Right cardiac atrium (tissue), 5 donors: ENCODE data around the gene BPTF. TPM values are rescaled to one million over a fixed set of nuclear protein-coding genes. Genes with fewer than 3 reads are reported as not detected.
"Not testable (repeated sequence)": the region's sequence is repeated elsewhere in the genome, so short reads cannot be mapped to it uniquely, and the experiment has no call there.

Experiments
- ATAC-seq, 2 donors: fragments of 200-7000 bp; cut with Tn5 transposase; one replicate each; pipeline versions ENCODE4 v1.8.0 to v1.9.1; 2020; ENCODE audit warnings: moderate library complexity in 2 of 2, mild to moderate bottlenecking in 1 of 2
- DNase-seq, 3 donors: peaks; one replicate each; pipeline ENCODE4 v3.0.0-alpha.2; 2020
- H3K27ac ChIP-seq: one replicate; pipeline ENCODE4 v1.5.1; 2013; ENCODE audit warnings: mild to moderate bottlenecking, low read length, control low read depth, moderate library complexity
- H3K27me3 ChIP-seq: one replicate; pipeline ENCODE4 v1.6.1; 2013; ENCODE audit not compliant: control insufficient read depth, insufficient read depth
- H3K4me1 ChIP-seq: one replicate; pipeline ENCODE4 v1.6.1; 2013; ENCODE audit warnings: low read length; ENCODE audit not compliant: control insufficient read depth, insufficient read depth
- H3K4me3 ChIP-seq: one replicate; pipeline ENCODE4 v1.5.1; 2013; ENCODE audit warnings: low read length, control low read depth
- H3K9me3 ChIP-seq: one replicate; pipeline ENCODE4 v1.6.1; 2013; ENCODE audit warnings: low read length; ENCODE audit not compliant: control insufficient read depth
- WGBS: extraction: QIAGEN DNeasy Blood & Tissue Kit; methylation state at CpG from one replicate; pipeline ENCODE4 v1.1.7; 2013; 5-methylcytosine and 5-hydroxymethylcytosine counted together
- intact Hi-C, 4 donors: fragments of 100-400 bp; cut with DNase I; formaldehyde crosslinking; loops; one replicate each; pipeline versions ENCODE4 v1.11.0 to v1.14.0; 2022 to 2023
- polyA plus RNA-seq: library from polyadenylated mRNA; stranded (reverse); fragments of 200-250 nt; gene quantifications from one replicate; pipeline ENCODE4 v1.2.3, GENCODE V29; 2013
- total RNA-seq, 4 donors: library from RNA; stranded (reverse); fragmentation: NEBNext Ultra II Directional; extraction: Animal tissue kit (Norgen Biotek cat#: 25700); gene quantifications; one replicate each; pipeline ENCODE4 v1.2.1, GENCODE V29; 2021
- donor health status: healthy with polysubstance abuse.
- donor health status: DM: no; HTN: yes; CAD: no.
- donor health status: DM: no; HTN: no; CAD: no.
- donor health status: DM: no; HTN: yes; CAD: no; lungs with severe emphysema.
- donor health status: DM: yes; HTN: yes; CAD: no.

BPTF gene
- total and polyA plus RNA-seq, 5 donors = 19.5 to 106 (median 94.7) TPM

DNA sequence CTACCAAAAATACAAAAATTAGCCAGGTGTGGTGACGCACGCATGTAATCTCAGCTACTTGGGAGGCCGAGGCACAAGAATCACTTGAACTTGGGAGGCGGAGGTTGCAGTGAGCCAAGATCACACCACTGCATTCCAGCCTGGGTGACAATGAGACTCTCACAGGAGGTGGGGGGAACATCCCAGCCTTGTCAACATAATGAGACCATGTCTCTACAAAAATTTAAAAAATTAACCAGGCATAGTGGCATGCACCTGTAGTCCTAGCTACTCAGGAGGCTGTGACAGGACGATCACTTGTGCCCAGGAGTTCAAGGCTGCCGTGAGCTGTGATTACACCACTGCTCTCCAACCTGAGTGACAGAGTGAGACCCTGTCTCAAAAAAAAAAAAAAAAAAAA is 151.0 kb downstream of the BPTF start:
- ATAC-seq, H3K27me3 ChIP-seq, intact Hi-C loops, DNase-seq, H3K4me3 ChIP-seq, H3K27ac ChIP-seq, H3K4me1 ChIP-seq, H3K9me3 ChIP-seq: not testable (repeated sequence)
- WGBS = 97% methylated on average over 6 of the region's 6 CpGs

DNA sequence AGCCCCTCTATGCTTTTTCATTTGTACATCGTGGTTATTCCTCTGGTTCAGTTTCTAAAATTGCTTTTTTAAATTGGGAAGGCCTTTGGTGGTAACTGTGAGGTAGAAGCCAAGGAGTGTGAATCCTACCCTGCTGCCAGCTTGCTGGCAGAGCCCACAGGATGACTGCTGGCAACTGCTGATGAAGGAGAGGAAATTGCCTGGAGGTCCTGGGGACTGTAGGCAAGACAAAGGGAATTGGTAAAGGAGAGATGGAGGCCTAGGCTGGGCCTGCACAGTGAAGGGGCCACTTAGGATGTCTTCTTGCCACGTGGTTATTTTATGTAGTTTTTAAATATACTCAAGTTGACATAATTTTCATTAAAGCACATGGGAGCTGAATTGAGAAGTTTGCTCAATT is 155.2 kb downstream of the BPTF start:
- intact Hi-C loops = no loop called here
- WGBS = 93% methylated on average over 2 of the region's 2 CpGs
- Histone ChIP-seq H3K27ac (no peak overlapping the region), H3K4me3 (no peak overlapping the region), H3K27me3 (no peaks in the 10 kb centered on the region), H3K9me3 (no peaks in the 10 kb centered on the region), H3K4me1 (no peaks in the 10 kb centered on the region)
- no peak for ATAC-seq
- DNase-seq = no peak

DNA sequence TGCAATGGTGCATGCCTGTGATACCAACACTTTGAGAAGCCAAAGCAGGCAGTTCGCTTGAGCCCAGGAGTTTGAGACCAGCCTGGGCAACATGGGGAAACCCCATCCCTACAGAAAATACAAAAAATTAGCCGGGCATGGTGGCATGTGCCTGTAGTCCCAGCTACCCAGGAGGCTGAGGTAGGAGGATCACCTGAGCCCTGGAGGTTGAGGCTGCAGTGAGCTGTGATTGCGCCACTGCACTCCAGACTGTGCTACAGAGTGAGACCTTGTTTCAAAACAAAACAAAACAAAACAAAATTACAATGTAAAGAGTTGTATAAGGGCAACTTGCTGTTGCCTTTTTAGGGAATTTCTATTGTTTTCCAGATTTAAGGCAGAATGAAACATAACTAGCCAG is 155.6 kb downstream of the BPTF start:
- DNase-seq, H3K27ac ChIP-seq, ATAC-seq, H3K4me3 ChIP-seq, H3K27me3 ChIP-seq, intact Hi-C loops, H3K4me1 ChIP-seq, H3K9me3 ChIP-seq: not testable (repeated sequence)
- 64% methylated on average over 3 of the region's 3 CpGs for WGBS

DNA sequence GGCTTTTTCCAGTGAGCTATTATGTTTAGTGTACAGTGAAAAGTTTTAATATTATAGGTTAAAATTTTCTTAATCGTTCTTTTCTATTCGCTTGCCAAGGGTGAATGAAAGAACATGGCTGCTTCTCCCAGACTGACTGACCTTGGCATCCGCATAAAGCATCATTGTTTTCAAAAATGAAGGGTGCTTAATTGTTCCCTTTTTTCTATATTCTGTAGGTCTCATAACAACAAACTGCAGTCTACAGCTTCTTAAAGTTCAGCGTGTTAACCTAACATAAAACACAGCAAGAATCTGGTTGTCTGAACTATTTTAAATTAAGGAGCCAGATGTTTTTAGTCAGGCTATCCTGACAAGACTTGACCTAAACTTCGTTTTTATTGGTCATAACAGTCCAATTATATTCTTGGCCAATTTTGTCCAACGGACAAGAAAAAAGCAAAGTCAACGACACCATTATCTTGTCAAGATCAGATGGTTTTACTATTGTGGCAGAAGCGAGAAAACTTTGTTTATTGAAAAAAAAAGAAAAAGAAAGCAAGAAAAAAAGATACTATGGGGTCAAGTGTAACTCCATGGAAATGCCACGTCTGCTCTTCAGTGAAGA is 156.8 kb downstream of the BPTF start:
- WGBS = 63% methylated on average over 9 of the region's 9 CpGs
- Histone ChIP-seq H3K9me3 (no peaks in the 10 kb centered on the region), H3K4me1 (no peaks in the 10 kb centered on the region), H3K4me3 (no peak overlapping the region), H3K27me3 (no peaks in the 10 kb centered on the region), H3K27ac (no peak overlapping the region)
- DNase-seq = no peak
- no peak for ATAC-seq
- intact Hi-C loops = no loop called here

DNA sequence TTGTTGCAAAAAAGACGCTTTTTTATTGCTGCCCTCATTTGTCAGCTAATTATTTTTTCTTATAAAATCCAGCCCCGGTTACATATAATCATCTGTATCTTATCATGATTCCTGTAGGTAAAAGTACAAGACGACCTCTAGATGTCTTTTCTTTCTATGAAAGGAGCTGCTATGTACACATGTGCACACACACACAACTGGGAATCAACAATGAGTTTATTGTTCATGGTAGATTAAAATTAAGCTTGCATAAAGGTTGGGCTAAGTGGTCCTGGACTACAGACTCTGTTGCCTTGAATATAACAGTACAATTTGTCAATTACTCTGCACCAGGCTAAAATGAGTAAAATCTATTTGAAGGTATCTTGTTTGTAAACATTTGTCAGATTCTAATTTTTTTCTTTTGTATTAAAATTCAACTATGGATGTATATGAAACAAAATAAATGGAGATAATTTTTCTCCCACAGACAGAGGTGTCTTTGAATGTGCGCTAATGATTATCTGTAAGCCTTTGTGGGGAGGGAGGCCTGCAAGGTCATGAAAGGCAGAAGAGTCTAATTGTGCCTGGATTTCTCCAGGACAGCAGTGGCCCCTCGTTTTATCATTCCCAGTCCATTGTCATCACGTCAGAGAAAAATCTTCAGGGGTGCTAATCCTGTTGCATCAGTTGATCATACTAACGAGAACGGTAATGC is 157.5 kb downstream of the BPTF start:
- Histone ChIP-seq H3K4me1 (no peaks in the 10 kb centered on the region), H3K9me3 (no peaks in the 10 kb centered on the region), H3K27me3 (no peaks in the 10 kb centered on the region), H3K4me3 (no peak overlapping the region), H3K27ac (no peak overlapping the region)
- no peak for ATAC-seq
- no peak for DNase-seq
- intact Hi-C loops = no loop called here
- WGBS = 74% methylated on average over 8 of the region's 8 CpGs

DNA sequence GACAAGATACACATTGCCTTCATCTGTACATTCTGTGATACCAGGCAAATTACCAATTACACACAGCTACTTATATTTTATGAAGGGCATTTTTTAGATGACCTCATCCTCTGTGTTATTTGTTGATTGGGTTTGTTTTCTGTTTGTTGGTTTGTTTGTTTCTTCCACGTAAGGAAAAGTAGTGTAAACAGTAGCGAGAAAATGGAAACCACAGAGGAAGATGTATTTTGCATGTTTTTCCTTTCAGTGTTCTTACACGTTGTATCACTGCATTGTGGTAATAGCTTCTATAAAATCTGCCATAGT is 158.0 kb downstream of the BPTF start:
- no peaks in the 10 kb centered on the region for H3K9me3 ChIP-seq
- no peak overlapping the region for H3K4me3 ChIP-seq
- WGBS = 80% methylated on average over 3 of the region's 3 CpGs
- no peak overlapping the region for H3K27ac ChIP-seq
- no peaks in the 10 kb centered on the region for H3K27me3 ChIP-seq
- ATAC-seq = no peak
- DNase-seq = no peak
- no peaks in the 10 kb centered on the region for H3K4me1 ChIP-seq
- intact Hi-C loops = no loop called here

DNA sequence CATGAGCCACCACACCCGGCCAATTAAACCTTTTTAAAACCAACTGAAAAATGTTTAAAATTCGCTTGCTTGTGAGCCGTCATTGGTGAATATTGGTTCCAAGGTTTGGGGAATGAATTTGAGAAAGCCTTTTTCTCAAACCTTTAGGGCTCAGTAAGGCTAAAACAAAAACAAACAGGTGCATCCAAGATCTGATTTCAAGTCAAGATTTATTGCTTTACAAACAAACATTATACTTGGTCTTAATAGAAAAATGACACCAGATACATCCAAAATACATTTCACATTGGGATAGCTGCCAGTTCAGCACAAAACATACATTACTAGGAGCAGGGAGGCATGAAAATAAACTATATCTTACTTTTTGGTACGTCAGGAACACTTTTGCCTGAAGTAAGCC is 165.6 kb downstream of the BPTF start:
- Histone ChIP-seq H3K27ac (no peak overlapping the region), H3K9me3 (no peaks in the 10 kb centered on the region), H3K4me1 (peaks cover 3% of the 10 kb centered on the region), H3K4me3 (no peak overlapping the region), H3K27me3 (no peaks in the 10 kb centered on the region)
- ATAC-seq (no peak), DNase-seq (no peak)
- intact Hi-C loops = no loop called here
- WGBS = 95% methylated on average over 4 of the region's 4 CpGs

DNA sequence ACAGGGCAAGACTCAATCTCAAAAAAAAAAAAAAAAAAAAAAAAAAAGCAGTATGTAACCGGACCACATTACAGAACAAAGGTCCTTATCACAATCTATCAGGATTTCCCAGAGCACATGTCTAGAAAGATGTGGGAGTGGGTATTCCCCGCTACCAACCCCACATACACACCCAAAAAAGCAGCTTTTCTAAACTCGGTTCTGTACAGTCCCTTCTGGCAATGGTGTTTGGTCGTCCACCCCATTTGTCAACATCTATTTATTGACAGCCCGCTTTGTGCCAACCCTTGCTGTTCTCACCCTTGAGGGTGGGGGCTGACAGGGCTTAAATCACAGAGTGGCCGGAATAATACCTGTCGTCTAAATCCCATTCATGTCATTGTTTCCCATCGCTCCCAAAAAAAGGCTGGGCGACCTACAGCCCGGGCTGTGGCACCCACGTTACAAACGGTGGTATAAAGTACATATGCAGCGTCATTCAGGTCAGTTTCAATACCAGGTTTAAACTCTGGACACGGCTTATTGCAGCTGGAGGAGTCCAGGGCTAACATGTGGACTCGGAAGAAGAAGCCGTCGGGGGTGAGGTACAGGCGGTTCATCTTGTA is 167.3 kb downstream of the BPTF start:
- Histone ChIP-seq H3K27ac (peak overlapping the region; percentile 74), H3K4me1 (peaks cover 5% of the 10 kb centered on the region), H3K27me3 (no peaks in the 10 kb centered on the region), H3K4me3 (peak overlapping the region; percentile 92), H3K9me3 (no peaks in the 10 kb centered on the region)
- intact Hi-C loops = no loop called here
- ATAC-seq = peak; percentile 1 to 4
- DNase-seq = no peak
- WGBS = 10% methylated on average over 18 of the region's 18 CpGs

DNA sequence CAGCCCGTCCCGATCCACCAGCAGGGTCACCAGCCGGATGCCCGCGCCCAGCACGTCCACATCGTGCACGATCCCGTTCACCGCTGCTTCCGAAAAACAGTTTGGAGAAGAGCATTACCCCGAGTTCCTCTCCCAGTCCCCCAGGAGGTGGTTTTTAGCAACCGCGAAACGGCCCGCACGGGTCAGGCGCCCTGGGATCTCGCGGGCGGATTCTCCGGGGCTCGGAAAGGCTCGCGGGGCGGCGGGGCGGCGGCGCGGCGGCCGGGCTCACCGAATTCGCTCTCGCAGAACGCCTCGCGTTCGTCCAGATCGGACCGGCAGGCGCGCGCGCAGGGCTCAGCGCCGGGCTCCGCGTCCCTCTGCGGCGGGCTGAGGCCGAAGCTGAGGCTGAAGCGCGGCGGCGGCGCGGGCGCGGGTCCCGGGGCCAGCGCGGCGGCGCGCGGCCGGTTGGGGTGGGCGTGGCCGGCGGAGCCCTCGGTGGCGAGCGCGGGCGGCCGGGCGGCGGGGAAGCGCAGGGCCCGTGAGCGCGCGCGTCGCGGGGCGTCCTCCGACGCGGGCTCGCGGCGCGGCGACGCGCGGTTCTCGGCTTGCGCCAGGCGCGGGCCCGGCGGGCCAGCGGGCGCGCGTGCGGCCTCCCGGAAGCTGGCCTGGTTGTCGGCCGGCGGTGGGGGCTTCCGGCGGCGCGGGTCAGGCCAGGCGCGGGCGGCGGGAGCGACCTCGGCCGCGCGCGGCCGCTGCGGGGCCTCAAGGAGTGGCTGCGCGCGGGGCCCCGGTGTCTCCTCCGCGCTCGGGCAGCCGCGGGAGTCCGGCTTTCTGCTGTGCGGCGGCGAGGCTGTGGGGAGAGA is 168.1 kb downstream of the BPTF start:
- peak; percentile 87 to 95 (median 95) for DNase-seq
- intact Hi-C loops = no loop called here
- Histone ChIP-seq H3K27ac (peak overlapping the region; percentile 97), H3K4me3 (peak overlapping the region; percentile 92), H3K4me1 (peaks cover 5% of the 10 kb centered on the region), H3K27me3 (no peaks in the 10 kb centered on the region), H3K9me3 (no peaks in the 10 kb centered on the region)
- peak; percentile 70 to 87 for ATAC-seq
- under 1% methylated on average over 144 of the region's 144 CpGs for WGBS

DNA sequence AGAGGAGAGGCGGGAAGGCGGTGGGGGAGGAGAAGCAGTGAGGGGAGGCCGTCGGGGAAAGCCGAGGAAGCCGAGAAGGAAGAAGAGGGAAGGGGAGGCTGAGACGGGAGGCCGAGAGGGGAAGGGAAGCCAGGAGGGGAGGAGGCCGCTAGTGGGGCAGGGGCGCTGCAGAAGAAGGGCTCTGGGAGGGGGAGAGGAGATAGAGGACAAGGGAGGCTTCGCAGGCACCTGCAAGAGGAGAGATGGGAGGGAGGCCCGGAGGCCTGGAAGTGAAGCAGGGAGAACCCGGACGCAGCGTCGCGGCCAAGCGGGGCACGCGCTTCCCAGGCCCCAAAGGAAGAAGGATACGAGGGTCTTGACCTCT is 168.7 kb downstream of the BPTF start:
- DNase-seq = no peak
- Histone ChIP-seq H3K27ac (peak overlapping the region; percentile 97), H3K4me1 (peaks cover 5% of the 10 kb centered on the region), H3K27me3 (no peaks in the 10 kb centered on the region), H3K4me3 (peak overlapping the region; percentile 92), H3K9me3 (no peaks in the 10 kb centered on the region)
- intact Hi-C loops = no loop called here
- ATAC-seq = no peak
- WGBS = 4% methylated on average over 21 of the region's 21 CpGs
